HL-60 (cell line): ENCODE measurements around the gene PEG3.

Experiments used
- DNase-seq, 2 experiments: peaks; one replicate each; pipeline ENCODE4 v3.0.0-alpha.2; 2010 to 2020; ENCODE audit warnings: low read depth in 1 of 2, low spot score in 1 of 2
- H3K27ac ChIP-seq: fragments of 250-450 bp; sonication (Bioruptor Pico); replicated peaks from 2 replicates; pipeline ENCODE4 v1.5.1; 2020; ENCODE audit warnings: mild to moderate bottlenecking, moderate library complexity
- H3K27me3 ChIP-seq: fragments of 250-450 bp; sonication (Bioruptor Pico); 2 replicates; pipeline ENCODE4 v1.5.1; 2021; ENCODE audit warnings: mild to moderate bottlenecking, moderate library complexity; ENCODE audit not compliant: insufficient read depth, poor library complexity, severe bottlenecking
- H3K4me3 ChIP-seq: replicated peaks from 2 replicates; pipeline ENCODE4 v1.5.1; 2011; ENCODE audit warnings: mild to moderate bottlenecking, control low read depth, low read length; ENCODE audit not compliant: insufficient read depth
- GABPA ChIP-seq: IDR thresholded peaks from 2 replicates; pipeline ENCODE4 v1.6.1; 2012; ENCODE audit warnings: low read depth
- POLR2AphosphoS5 ChIP-seq: IDR thresholded peaks from 2 replicates; pipeline ENCODE4 v1.6.1; 2012; ENCODE audit warnings: low read depth
- SPI1 ChIP-seq: IDR thresholded peaks from 2 replicates; pipeline ENCODE4 v1.6.1; 2012; ENCODE audit warnings: low read depth, mild to moderate bottlenecking, borderline replicate concordance
- TF ChIP-seq, protein P1 (sequence below): IDR thresholded peaks from 2 replicates; pipeline ENCODE4 v1.6.1; 2012; ENCODE audit warnings: low read depth; ENCODE audit not compliant: insufficient replicate concordance
- TF ChIP-seq, protein P2 (sequence below): IDR thresholded peaks from one replicate; pipeline ENCODE4 v1.5.1; 2011; ENCODE audit warnings: low read length, control low read depth, inconsistent platforms; ENCODE audit not compliant: insufficient read depth

PEG3 gene

DNA sequence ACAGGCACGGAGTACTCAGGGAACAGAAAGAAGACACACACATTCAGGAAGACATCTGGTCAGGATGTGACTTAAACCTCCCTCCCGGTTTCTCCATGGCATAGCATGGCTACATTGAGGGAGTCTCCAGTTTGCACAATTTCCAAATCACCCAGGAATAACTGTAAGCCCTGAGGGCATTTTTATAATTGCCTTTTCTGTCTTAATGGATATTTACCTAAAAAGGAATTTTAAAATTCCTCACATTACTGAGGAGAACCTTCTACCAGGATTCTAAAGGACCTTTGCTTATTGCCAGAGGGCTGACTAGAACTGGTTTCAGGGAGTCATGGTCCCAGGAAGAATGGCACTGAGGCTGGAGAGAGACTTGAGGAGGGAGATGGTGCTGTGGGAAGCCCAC lies 21.4 kb downstream of the PEG3 start:
- H3K27ac ChIP-seq, result no peak overlapping the region
- no peak overlapping the region for H3K4me3 ChIP-seq
- no peak for DNase-seq
- H3K27me3 ChIP-seq, result no peaks in the 10 kb centered on the region
- TF ChIP-seq SPI1, result no peak
- TF ChIP-seq GABPA, result no peak
- no peak for TF ChIP-seq POLR2AphosphoS5
- TF ChIP-seq, protein P1, sequence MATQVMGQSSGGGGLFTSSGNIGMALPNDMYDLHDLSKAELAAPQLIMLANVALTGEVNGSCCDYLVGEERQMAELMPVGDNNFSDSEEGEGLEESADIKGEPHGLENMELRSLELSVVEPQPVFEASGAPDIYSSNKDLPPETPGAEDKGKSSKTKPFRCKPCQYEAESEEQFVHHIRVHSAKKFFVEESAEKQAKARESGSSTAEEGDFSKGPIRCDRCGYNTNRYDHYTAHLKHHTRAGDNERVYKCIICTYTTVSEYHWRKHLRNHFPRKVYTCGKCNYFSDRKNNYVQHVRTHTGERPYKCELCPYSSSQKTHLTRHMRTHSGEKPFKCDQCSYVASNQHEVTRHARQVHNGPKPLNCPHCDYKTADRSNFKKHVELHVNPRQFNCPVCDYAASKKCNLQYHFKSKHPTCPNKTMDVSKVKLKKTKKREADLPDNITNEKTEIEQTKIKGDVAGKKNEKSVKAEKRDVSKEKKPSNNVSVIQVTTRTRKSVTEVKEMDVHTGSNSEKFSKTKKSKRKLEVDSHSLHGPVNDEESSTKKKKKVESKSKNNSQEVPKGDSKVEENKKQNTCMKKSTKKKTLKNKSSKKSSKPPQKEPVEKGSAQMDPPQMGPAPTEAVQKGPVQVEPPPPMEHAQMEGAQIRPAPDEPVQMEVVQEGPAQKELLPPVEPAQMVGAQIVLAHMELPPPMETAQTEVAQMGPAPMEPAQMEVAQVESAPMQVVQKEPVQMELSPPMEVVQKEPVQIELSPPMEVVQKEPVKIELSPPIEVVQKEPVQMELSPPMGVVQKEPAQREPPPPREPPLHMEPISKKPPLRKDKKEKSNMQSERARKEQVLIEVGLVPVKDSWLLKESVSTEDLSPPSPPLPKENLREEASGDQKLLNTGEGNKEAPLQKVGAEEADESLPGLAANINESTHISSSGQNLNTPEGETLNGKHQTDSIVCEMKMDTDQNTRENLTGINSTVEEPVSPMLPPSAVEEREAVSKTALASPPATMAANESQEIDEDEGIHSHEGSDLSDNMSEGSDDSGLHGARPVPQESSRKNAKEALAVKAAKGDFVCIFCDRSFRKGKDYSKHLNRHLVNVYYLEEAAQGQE, result no peak
- TF ChIP-seq, protein P2, sequence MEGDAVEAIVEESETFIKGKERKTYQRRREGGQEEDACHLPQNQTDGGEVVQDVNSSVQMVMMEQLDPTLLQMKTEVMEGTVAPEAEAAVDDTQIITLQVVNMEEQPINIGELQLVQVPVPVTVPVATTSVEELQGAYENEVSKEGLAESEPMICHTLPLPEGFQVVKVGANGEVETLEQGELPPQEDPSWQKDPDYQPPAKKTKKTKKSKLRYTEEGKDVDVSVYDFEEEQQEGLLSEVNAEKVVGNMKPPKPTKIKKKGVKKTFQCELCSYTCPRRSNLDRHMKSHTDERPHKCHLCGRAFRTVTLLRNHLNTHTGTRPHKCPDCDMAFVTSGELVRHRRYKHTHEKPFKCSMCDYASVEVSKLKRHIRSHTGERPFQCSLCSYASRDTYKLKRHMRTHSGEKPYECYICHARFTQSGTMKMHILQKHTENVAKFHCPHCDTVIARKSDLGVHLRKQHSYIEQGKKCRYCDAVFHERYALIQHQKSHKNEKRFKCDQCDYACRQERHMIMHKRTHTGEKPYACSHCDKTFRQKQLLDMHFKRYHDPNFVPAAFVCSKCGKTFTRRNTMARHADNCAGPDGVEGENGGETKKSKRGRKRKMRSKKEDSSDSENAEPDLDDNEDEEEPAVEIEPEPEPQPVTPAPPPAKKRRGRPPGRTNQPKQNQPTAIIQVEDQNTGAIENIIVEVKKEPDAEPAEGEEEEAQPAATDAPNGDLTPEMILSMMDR, result no peak

DNA sequence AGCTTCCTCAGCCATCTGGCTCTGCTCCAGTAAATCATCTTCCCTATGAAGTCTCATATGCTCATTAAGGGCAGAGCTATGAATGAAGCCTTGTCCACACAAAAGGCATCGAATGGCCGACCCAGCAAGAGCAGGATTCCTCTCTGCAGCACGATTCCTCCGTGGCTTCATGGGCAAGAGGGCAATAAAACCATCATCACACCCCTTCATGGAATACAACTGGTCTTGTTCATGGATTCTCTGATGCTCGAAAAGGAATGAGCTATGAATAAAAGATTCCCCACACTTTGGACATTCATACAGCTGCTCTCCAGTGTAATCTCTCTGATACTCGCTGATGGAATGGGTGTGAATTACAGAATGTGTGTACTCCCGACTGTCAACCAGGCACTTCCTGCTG lies 25.9 kb downstream of the PEG3 start:
- DNase-seq, result no peak
- TF ChIP-seq SPI1, result no peak
- Histone ChIP-seq H3K27ac (no peak overlapping the region), H3K27me3 (no peaks in the 10 kb centered on the region), H3K4me3 (no peak overlapping the region)

GRCh38 chr19:56813531-56813930 lies 27.0 kb downstream of the PEG3 start:
- no peak overlapping the region for H3K4me3 ChIP-seq
- TF ChIP-seq, protein P1, result no peak
- TF ChIP-seq POLR2AphosphoS5, result no peak
- no peak for TF ChIP-seq SPI1
- DNase-seq, result no peak
- no peak overlapping the region for H3K27ac ChIP-seq
- no peaks in the 10 kb centered on the region for H3K27me3 ChIP-seq

DNA sequence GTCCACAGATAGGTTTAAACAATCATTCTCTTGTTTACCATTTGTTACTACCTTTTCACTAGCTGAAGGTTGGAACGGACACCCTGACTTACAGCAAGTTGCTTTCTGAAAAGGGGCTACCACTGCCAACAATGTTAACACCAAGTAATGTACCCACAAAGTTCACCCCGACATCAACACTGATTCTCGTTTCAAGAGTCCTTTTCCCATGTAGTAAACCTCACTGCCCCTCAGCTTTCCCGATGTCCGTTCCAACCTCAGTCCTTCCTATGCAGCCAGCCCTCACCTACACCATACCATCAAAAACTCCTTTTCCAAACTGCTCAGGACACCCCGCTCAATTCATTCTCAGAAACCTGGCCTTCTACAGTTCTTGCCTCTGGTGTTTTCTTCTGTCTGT lies 29.0 kb downstream of the PEG3 start:
- TF ChIP-seq, protein P2, result no peak
- no peak for TF ChIP-seq SPI1
- TF ChIP-seq, protein P1, result no peak
- TF ChIP-seq POLR2AphosphoS5, result no peak
- TF ChIP-seq GABPA, result no peak
- Histone ChIP-seq H3K27me3 (no peaks in the 10 kb centered on the region), H3K4me3 (no peak overlapping the region), H3K27ac (no peak overlapping the region)
- DNase-seq, result no peak
